GM21723 (cell line): ENCODE data around the gene SEC16A.

Experiments
- ATAC-seq: cut with Tn5 transposase; IDR thresholded peaks from one replicate; pipeline ENCODE4 v1.9.1; 2021; ENCODE audit warnings: mild to moderate bottlenecking, moderate library complexity; ENCODE audit not compliant: unreplicated experiment

SEC16A gene

GRCh38 chr9:136403915-136404800, 78.7 kb downstream of the SEC16A start:
- ATAC-seq = no peak

DNA sequence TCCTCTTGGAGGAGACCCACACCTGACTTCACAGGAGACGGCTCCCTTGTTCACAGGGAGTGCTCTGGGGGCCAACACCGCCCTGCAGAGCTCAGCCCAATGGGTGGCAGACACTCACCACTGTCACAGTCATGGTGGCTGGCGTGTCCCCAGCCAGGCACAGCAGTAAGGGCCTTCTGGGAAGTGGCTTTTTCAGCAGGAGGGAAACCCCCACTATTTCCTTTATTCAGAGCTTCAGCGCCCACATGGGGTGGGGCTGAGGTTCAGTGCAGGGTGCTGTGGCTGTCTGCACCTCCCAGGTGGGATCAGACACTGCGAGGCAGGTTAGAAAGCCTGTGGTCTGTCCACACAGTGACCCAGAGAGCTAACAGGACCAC, 79.3 kb downstream of the SEC16A start:
- no peak for ATAC-seq

- no peak for ATAC-seq
Observed at GRCh38 chr9:136402067-136402466, 80.8 kb downstream of the SEC16A start.

DNA sequence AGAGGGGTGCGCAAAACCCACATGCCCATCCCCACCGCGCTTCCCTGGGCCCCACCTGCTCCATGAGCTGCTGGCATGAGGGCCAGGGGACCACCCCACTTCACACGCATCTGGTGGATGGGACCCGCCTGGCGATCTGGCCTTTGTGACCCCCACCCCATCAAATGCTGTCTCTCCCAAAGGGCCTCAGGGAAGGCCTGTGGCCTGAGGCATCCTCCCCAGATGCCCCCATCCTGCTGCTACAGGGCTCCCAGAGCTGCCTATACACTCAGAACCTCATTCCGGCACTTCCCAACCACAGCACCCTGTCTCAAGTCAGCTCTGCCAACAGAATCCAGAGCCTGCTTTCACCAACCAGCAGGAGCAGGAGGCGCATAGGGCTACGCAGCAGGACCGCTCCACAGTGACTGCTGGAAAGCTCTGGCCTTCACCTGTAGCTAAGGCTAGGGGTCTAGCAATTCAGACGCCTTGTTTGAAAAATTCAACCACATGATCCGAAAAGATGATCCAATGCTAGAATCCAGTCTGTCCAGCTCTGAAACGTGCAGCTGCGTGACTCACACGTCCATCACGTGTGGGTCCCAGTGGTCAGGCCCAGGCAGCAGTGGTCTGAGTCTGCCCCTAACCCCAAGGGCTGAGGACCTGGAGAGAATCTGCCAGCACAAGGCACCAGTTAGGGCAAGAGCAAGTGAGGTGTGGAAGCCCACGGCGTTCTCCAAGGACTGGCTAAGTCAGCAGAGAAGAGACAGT, 81.5 kb downstream of the SEC16A start:
- ATAC-seq = no peak

DNA sequence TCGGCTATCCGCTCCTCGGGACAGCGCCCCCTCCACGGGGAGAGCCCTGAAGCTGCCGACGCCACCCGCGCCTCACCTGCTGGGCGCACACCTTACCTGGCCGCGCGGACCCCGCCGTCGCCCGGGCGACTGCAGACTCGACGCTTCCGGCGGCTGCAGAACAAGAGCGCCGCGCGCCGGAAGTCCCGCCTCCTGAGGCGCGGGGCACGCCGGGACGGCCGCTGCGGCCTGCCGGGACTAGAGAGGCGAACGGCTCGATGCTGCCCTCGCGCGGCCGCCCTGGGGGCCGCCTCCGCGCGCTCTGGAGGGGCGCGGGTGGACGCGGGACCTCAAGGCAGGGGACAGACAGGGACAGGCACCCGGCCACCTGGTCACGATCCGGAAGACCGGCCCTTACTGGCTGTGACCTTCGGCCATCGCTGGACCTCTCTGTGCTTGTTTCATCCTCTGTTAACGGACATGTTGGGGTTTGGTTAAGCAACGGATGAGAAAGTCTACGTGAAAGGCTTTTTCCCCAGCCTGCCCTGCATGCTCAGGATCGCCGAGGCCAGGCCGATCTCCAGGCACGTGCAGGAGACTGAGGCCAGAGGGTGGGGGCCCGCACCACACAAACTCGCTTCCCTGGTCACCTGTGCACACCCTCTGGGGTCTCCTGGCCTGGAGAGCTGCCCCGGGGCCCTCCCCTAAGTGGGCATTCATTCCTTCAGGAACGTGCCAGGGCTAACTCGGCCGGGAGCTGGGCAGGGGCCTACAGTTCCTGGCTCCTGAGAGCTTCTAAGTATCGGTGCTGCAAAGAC, 82.6 kb downstream of the SEC16A start, which contains the start of gene SNAPC4:
SNAPC4 (minus strand) TSS at position 133 of the 797 bp plus-strand sequence. CDS start 1,742 bp downstream, outside the sequence.
- ATAC-seq = peak; percentile 64

DNA sequence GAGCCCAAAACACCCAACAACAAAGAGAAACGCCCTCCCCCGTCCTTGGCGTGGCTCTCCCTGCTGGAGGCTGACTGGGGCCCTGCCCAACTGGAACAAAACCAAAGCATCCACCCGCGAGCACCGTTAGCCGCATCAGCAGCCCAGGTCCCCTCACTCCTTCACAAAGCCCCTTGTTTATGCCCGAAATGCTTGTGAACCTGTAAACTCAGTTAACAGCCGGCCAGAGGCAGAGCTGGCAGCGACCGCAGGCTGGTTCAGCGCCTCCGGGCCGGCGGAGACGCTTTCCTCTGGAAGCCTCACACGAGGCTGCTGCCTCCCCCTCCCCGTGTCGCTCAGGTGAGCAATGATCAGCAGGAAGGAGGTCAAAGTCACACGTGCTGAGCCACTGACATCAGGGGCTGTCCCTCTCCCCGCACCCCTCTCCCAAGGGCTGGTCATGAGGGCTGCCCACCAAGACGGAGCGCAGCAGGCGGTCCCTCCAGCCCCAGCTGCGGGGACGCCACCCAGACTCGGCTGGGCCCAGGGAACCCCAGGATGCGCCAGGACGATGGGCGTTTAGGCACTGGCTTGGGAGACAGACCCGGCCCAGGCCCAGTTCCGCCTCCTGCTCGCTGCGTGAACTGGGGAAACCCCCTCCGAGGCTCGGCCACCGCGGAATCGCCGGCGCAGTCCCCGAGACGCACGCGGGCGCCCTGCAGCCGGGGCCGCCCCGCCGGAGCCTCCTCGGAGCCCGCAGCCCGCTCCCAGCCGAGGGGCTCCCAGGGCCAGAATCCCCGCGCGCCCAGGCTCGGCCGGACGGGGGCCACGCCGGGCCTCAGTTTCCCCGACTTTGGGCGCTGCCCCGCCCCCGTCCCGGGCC, 83.4 kb downstream of the SEC16A start:
- ATAC-seq = peak; percentile 22

GRCh38 chr9:136398286-136398685, 84.6 kb downstream of the SEC16A start:
- no peak for ATAC-seq

GRCh38 chr9:136397643-136398042, 85.2 kb downstream of the SEC16A start:
- no peak for ATAC-seq

DNA sequence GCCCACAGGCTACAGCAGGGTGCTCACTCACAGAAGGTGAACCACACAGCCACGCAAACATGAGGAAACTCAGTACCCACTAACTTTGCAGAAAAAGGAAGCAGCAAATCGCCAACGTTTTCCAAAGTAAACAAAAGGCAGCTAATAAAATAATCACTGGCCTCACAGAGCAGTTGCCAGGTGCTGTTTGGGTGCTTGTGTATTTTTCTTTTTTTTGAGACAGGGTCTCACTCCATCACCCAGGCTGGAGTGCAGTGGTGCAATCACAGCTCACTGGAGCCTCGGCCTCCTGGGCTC, 86.7 kb downstream of the SEC16A start:
- no peak for ATAC-seq

DNA sequence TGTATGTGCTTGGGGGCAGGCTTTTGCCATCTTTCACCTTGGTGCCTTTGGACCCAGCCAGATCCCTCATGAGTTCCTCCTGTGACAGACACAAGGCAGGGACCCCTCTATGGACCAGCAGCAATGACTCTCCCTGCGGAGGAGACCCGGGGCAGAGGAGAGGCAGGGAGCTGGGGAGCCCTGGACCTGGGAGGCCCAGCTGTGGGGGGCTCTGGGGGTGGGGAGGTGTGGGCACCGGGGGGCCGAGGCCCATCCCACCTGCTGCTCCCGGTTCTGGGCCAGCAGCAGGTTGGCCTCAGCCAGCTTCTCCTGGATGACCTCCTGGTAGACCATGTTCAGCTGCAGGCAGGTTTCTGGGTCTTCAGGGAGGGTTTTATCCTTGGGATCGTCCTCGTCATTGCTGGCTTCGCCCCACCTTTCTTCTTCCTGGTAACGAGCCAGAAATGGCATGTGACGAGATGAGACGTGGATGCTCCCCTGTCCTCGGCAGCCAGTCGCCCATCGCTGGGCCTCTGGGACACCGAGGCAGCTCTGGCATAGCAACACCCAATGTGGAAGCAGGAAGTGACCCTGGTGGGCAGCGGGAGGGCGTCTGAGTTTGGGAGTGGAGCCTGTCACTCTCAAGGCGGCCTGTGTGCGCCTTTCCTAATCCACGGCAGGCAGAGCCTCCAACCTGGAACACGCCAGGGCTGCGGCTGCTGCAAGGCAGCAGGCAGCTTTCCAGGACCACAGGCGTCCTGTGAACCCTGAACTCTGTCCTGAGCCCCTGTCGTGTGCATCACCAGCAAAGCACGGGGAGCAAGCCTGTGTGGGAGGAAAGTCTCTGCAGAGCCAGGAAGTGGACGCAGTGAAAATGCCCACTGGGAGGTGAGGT, 87.3 kb downstream of the SEC16A start:
- no peak for ATAC-seq

GRCh38 chr9:136395020-136395340, 87.9 kb downstream of the SEC16A start:
- no peak for ATAC-seq

DNA sequence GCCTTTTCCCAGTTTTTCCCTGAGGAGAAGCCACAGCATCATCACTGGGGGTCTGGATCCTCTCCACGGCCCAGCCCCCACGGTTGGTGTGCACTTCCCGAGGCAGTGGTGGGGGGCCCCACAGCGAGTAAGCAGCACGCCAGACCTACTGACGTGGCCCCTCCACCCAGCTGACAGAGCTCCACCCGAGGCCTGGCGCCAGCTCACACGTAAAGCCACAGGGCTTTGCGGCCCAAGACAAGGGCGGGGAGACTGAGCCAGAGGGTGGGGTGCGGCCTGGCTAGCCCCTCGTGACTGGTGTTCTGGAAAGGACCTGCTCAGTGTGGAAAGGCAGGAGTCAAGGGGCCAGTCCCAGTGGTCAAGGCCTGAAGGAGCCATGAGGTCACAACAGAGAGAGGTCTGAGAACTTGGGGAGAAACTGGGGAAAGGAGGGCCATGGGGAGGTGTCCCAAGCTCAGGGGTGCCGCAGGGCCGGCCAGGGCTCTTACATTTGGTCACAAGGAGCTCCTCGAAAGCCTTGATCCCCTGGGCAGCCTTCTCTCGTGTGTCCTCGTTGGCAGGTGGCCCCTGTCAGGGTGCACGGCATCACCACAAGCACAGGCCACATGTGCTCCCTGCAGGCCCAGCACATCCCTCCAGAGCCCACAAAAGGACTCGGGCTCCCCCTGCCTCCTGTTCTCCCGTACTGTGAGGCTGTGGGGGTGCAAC, 88.4 kb downstream of the SEC16A start:
- ATAC-seq = no peak

DNA sequence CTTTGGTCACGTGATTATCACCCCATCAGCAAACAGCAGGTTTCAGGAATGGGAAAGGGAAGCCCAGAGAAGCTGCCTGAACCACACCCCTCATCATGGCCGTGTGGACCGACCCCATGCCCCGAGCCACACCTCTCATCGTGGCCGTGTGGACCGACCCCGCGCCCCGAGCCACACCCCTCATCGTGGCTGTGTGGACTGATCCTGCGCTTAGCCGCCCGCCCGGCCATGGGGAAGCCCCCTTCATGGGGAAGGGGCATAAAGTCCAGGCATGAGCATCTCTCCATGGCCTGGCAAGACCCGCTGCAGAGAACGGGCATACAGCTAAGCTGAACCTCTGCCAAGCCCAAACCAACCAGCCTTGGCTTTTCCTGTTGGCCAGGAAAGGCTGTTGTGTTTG, 89.3 kb downstream of the SEC16A start:
- no peak for ATAC-seq

- ATAC-seq = no peak
Observed at GRCh38 chr9:136392538-136393449, 90.0 kb downstream of the SEC16A start.

GRCh38 chr9:136391737-136392537, 90.9 kb downstream of the SEC16A start:
- ATAC-seq = no peak
